ENCODE measurements around the gene SHISA5.
"Not testable (repeated sequence)": the region's sequence is repeated elsewhere in the genome, so short reads cannot be mapped to it uniquely, and the experiment has no call there.

The SHISA5 gene

GRCh38 chr3:48504051-48504946 is at the start of gene SHISA5:
SHISA5 (minus strand) TSS chr3:48504174; CDS start chr3:48504094, 80 bp downstream.
- DNase-seq (ENCODE audit: low spot score): no peak

GRCh38 chr3:48553361-48553760 is 49.4 kb upstream of the SHISA5 start:
- no peak for DNase-seq (ENCODE audit: low spot score)

GRCh38 chr3:48552111-48552951 is 48.4 kb upstream of the SHISA5 start:
- no peak for DNase-seq (ENCODE audit: low spot score)

GRCh38 chr3:48551651-48552050 is 47.7 kb upstream of the SHISA5 start:
- not testable (repeated sequence) for DNase-seq (ENCODE audit: low spot score)

GRCh38 chr3:48548729-48549705 is 45.0 kb upstream of the SHISA5 start:
- no peak for DNase-seq (ENCODE audit: low spot score)

GRCh38 chr3:48548126-48548525 is 44.2 kb upstream of the SHISA5 start:
- DNase-seq (ENCODE audit: low spot score): no peak

GRCh38 chr3:48546203-48546829 is 42.3 kb upstream of the SHISA5 start:
- no peak for DNase-seq (ENCODE audit: low spot score)

GRCh38 chr3:48544141-48544540 is 40.2 kb upstream of the SHISA5 start:
- DNase-seq (ENCODE audit: low spot score): no peak

GRCh38 chr3:48543271-48543866 is 39.4 kb upstream of the SHISA5 start:
- DNase-seq (ENCODE audit: low spot score): no peak

GRCh38 chr3:48538451-48538850 is 34.5 kb upstream of the SHISA5 start:
- no peak for DNase-seq (ENCODE audit: low spot score)

GRCh38 chr3:48536785-48537184 is 32.8 kb upstream of the SHISA5 start:
- DNase-seq (ENCODE audit: low spot score): no peak

GRCh38 chr3:48536116-48536515 is 32.1 kb upstream of the SHISA5 start:
- DNase-seq (ENCODE audit: low spot score): no peak

- DNase-seq (ENCODE audit: low spot score): no peak
Measured at GRCh38 chr3:48535578-48535977, 31.6 kb upstream of the SHISA5 start.

- DNase-seq (ENCODE audit: low spot score): no peak
Measured at GRCh38 chr3:48532977-48533337, 29.0 kb upstream of the SHISA5 start.

GRCh38 chr3:48532271-48532976 is 28.4 kb upstream of the SHISA5 start:
- no peak for DNase-seq (ENCODE audit: low spot score)

GRCh38 chr3:48530701-48531100 is 26.7 kb upstream of the SHISA5 start:
- not testable (repeated sequence) for DNase-seq (ENCODE audit: low spot score)

- no peak for DNase-seq (ENCODE audit: low spot score)
Measured at GRCh38 chr3:48528754-48529153, 24.8 kb upstream of the SHISA5 start.

GRCh38 chr3:48528048-48528447 is 24.1 kb upstream of the SHISA5 start:
- DNase-seq (ENCODE audit: low spot score): no peak

GRCh38 chr3:48524970-48525369 is 21.0 kb upstream of the SHISA5 start:
- DNase-seq (ENCODE audit: low spot score): no peak

- DNase-seq (ENCODE audit: low spot score): no peak
Measured at GRCh38 chr3:48521635-48522034, 17.7 kb upstream of the SHISA5 start.
